H1 (cell line): ENCODE measurements around the gene PRKCH. TPM values are rescaled to one million over a fixed set of nuclear protein-coding genes. Genes with fewer than 3 reads are reported as not detected.

Source experiments
- polyA plus RNA-seq, 7 experiments: library from polyadenylated mRNA; depleted of rRNA in 3 of 7; stranded (reverse) in 5 of 7; unstranded in 2 of 7; fragments of >200 nt in 5 of 7; fragments of 200-250 nt in 2 of 7; gene quantifications; 1 replicate in 5 of 7; 2 replicates in 1 of 7; 4 replicates in 1 of 7; pipeline versions ENCODE4 v1.2.1 to v1.2.3, GENCODE V29; 2011 to 2013; ENCODE audit warnings: missing spikeins in 2 of 7, mixed read lengths in 2 of 7
- total RNA-seq: library from RNA; stranded (reverse); fragmentation: NEBNext Ultra II Directional; extraction: Animal tissue kit (Norgen Biotek cat#: 25700); gene quantifications from 2 replicates; pipeline ENCODE4 v1.2.1, GENCODE V29; 2021
- TF ChIP-seq, protein P1 (sequence below), 3 experiments: IDR thresholded peaks; 1 replicate in 2 of 3; 2 replicates in 1 of 3; pipeline versions ENCODE4 v1.5.1 to v1.6.1; 2011; ENCODE audit warnings: low read length in 3 of 3, mild to moderate bottlenecking in 3 of 3, inconsistent platforms in 2 of 3, low read depth in 1 of 3, moderate library complexity in 1 of 3; ENCODE audit not compliant: insufficient read depth in 1 of 3; ENCODE audit errors: control extremely low read depth in 1 of 3

Gene PRKCH
- total and polyA plus RNA-seq, 2 of the 8 experiments (the other 6 are each of a cell fraction or from before 2014, with no cell fraction given) = 6.4 to 7.0 TPM

DNA sequence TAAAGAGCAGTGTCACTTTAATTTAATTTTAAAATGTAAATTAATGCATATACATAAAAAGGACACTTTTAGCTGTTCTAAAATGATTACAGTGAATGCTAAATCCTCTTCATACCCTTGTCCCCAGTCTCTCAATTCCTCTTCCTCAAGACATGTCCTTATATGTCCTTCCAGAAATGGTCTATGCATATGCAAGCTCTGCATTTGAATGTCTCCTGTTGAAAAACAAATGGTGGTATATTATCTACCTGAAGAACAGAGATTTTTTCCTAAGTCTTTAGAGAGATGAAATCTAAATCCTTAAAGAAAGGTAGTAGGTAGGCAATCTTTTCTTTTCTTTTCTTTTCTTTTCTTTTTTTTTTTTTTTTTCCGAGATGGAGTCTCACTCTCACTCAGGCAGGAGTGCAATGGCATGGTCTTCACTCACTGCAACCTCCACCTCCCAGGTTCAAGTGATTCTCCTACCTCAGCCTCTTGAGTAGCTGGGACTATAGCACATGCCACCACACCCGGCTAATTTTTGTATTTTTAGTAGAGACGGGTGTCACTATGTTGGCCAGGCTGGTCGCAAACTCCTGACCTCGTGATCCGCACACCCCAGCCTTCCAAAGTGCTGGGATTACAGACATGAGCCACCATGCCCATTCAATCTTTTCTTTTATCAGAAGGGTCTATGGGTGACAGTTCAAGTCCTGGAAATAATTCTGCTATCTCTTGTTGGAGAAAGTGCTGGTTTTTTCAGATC, 180.5 kb downstream of the PRKCH start (continued):
- TF ChIP-seq, protein P1, sequence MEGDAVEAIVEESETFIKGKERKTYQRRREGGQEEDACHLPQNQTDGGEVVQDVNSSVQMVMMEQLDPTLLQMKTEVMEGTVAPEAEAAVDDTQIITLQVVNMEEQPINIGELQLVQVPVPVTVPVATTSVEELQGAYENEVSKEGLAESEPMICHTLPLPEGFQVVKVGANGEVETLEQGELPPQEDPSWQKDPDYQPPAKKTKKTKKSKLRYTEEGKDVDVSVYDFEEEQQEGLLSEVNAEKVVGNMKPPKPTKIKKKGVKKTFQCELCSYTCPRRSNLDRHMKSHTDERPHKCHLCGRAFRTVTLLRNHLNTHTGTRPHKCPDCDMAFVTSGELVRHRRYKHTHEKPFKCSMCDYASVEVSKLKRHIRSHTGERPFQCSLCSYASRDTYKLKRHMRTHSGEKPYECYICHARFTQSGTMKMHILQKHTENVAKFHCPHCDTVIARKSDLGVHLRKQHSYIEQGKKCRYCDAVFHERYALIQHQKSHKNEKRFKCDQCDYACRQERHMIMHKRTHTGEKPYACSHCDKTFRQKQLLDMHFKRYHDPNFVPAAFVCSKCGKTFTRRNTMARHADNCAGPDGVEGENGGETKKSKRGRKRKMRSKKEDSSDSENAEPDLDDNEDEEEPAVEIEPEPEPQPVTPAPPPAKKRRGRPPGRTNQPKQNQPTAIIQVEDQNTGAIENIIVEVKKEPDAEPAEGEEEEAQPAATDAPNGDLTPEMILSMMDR (IDR thresholded peaks at IDR 0.05; ENCODE audit: control extremely low read depth in 1 of 3, insufficient read depth in 1 of 3, low read depth in 1 of 3, low read length in 3 of 3) = no peak
- TF ChIP-seq, all 59 proteins: peak for 5
